HepG2 (cell line): ENCODE results near the gene ATRN. TPM values are rescaled to one million over a fixed set of nuclear protein-coding genes. Genes with fewer than 3 reads are reported as not detected.

Source experiments
- ATAC-seq: fragments of 200-7000 bp; cut with Tn5 transposase; 3 replicates; pipeline ENCODE4 v1.9.1; 2020; ENCODE audit warnings: mild to moderate bottlenecking, moderate library complexity
- BruUV-seq: library from RNA; stranded (reverse); fragments of 400-500 nt; replicated peaks from 2 replicates; lab custom pipeline; 2021; lab: Mats Ljungman, UMichigan
- CTCF ChIA-PET: fragments of 300-600 bp; formaldehyde crosslinking; extraction: SDS; loops from one replicate; lab custom pipeline; 2021; ENCODE audit warnings: low total read pairs, inconsistent platforms, low intra/inter-chr PET ratio; lab: Yijun Ruan, JAX
- POLR2A ChIA-PET: fragments of 350-600 bp; sonication (Branson Sonifier 250); formaldehyde crosslinking; loops from one replicate; lab custom pipeline; 2020; ENCODE audit warnings: antibody characterized with exemption, inconsistent platforms; lab: Yijun Ruan, JAX
- DNase-seq: peaks from one replicate; pipeline ENCODE4 v3.0.0-alpha.2; 2015; ENCODE audit warnings: low spot score
- FAIRE-seq: peaks from 3 replicates; lab custom pipeline; 2011; peaks lifted over from hg19 to GRCh38; lab: Jason Lieb, UNC
- H2AFZ ChIP-seq: one replicate; pipeline ENCODE4 v1.6.1; 2011; ENCODE audit warnings: low read length, inconsistent platforms
- H3K27ac ChIP-seq: fragments of 300-600 bp; 3 replicates; pipeline ENCODE4 v1.8.0; 2011; ENCODE audit warnings: mixed run types, mild to moderate bottlenecking, mixed read lengths, low read length, inconsistent platforms; ENCODE audit not compliant: insufficient read depth; ENCODE audit errors: extremely low read length
- H3K27me3 ChIP-seq, 2 experiments: fragments of 200-600 bp in 1 of 2; 2 replicates in 1 of 2; 3 replicates in 1 of 2; pipeline versions ENCODE4 v1.6.0 to v1.8.0; 2011; ENCODE audit warnings: low read length in 2 of 2, mild to moderate bottlenecking in 2 of 2, moderate library complexity in 2 of 2, inconsistent platforms in 1 of 2; ENCODE audit not compliant: insufficient read depth in 2 of 2, control insufficient read depth in 1 of 2
- H3K36me3 ChIP-seq, 2 experiments: fragments of 200-600 bp in 1 of 2; replicated peaks in 1 of 2; 2 replicates in 1 of 2; 3 replicates in 1 of 2; pipeline versions ENCODE4 v1.5.1 to v1.8.0; 2011; ENCODE audit warnings: low read length in 2 of 2, inconsistent platforms in 1 of 2; ENCODE audit not compliant: insufficient read depth in 2 of 2, control insufficient read depth in 1 of 2
- H3K4me1 ChIP-seq: 2 replicates; pipeline ENCODE4 v1.5.1; 2012; ENCODE audit warnings: low read length, inconsistent platforms; ENCODE audit not compliant: insufficient read depth
- H3K4me2 ChIP-seq: 2 replicates; pipeline ENCODE4 v1.6.0; 2011; ENCODE audit warnings: low read depth, low read length, inconsistent platforms
- H3K4me3 ChIP-seq, 3 experiments: fragments of 200-600 bp in 1 of 3; sonication (generic), shearing (Covaris generic) in 1 of 3; replicated peaks in 1 of 3; 2 replicates each; pipeline ENCODE4 v1.5.1; 2011 to 2016; ENCODE audit warnings: low read length in 3 of 3, inconsistent platforms in 2 of 3, low read depth in 2 of 3, mild to moderate bottlenecking in 2 of 3, control low read depth in 1 of 3, mixed read lengths in 1 of 3; ENCODE audit not compliant: insufficient read depth in 1 of 3
- H3K79me2 ChIP-seq: one replicate; pipeline ENCODE4 v1.6.1; 2011; ENCODE audit warnings: low read length, inconsistent platforms; ENCODE audit not compliant: insufficient read depth
- H3K9ac ChIP-seq: 2 replicates; pipeline ENCODE4 v1.6.0; 2011; ENCODE audit warnings: mild to moderate bottlenecking, low read depth, low read length, inconsistent platforms; ENCODE audit not compliant: insufficient read depth
- H3K9me3 ChIP-seq: 2 replicates; pipeline ENCODE4 v1.5.1; 2012; ENCODE audit warnings: mild to moderate bottlenecking, low read length
- H4K20me1 ChIP-seq: 2 replicates; pipeline ENCODE4 v1.6.0; 2011; ENCODE audit warnings: inconsistent platforms, mild to moderate bottlenecking, low read length, moderate library complexity; ENCODE audit not compliant: insufficient read depth
- ATF2 ChIP-seq: sonication (generic); formaldehyde crosslinking; IDR thresholded peaks from 2 replicates; pipeline ENCODE4 v1.4.0; 2020; ENCODE audit warnings: missing genetic modification reagents
- HMGXB4 ChIP-seq, 2 experiments: sonication (generic) in 1 of 2; formaldehyde crosslinking in 1 of 2; IDR thresholded peaks; 2 replicates each; pipeline versions ENCODE4 v1.4.0 to v1.6.1; 2018 to 2020; ENCODE audit warnings: missing genetic modification reagents in 2 of 2, borderline replicate concordance in 1 of 2, low read depth in 1 of 2, mild to moderate bottlenecking in 1 of 2, missing biosample characterization in 1 of 2
- PAX8 ChIP-seq: sonication (generic); formaldehyde crosslinking; IDR thresholded peaks from 2 replicates; pipeline ENCODE4 v1.8.0; 2022; ENCODE audit warnings: mild to moderate bottlenecking, missing genetic modification reagents, borderline replicate concordance
- ZBTB25 ChIP-seq: IDR thresholded peaks from 2 replicates; pipeline ENCODE4 v1.6.1; 2018; ENCODE audit warnings: missing genetic modification reagents
- ZBTB26 ChIP-seq: IDR thresholded peaks from 2 replicates; pipeline ENCODE4 v1.6.1; 2016; ENCODE audit warnings: missing compliant biosample characterization, missing genetic modification reagents, borderline replicate concordance
- ZHX2 ChIP-seq, 2 experiments: sonication (generic) in 1 of 2; formaldehyde crosslinking in 1 of 2; IDR thresholded peaks; 2 replicates each; pipeline versions ENCODE4 v1.6.1 to v1.9.0; 2014 to 2022; ENCODE audit warnings: antibody characterized with exemption in 1 of 2, borderline replicate concordance in 1 of 2, inconsistent platforms in 1 of 2, low read depth in 1 of 2, missing genetic modification reagents in 1 of 2
- ZNF33B ChIP-seq: sonication (generic); formaldehyde crosslinking; IDR thresholded peaks from 2 replicates; pipeline ENCODE4 v1.5.1; 2020; ENCODE audit warnings: mild to moderate bottlenecking, missing genetic modification reagents
- ZNF816 ChIP-seq: sonication (generic); formaldehyde crosslinking; IDR thresholded peaks from 2 replicates; pipeline ENCODE4 v1.8.0; 2022; ENCODE audit warnings: missing genetic modification reagents, mild to moderate bottlenecking, borderline replicate concordance
- WGBS: methylation state at CpG from one replicate; pipeline ENCODE4 v1.1.6; 2017; ENCODE audit warnings: low lambda C conversion rate; 5-methylcytosine and 5-hydroxymethylcytosine counted together
- in situ Hi-C: cut with HindIII; loops from 2 replicates; pipeline ENCODE4 v1.10.0; 2017; ENCODE audit warnings: low pct_unique_long_range_greater_than_20kb; ENCODE audit not compliant: extremely low pct_ligation_motif_present
- intact Hi-C: fragments of 100-400 bp; cut with micrococcal nuclease; formaldehyde crosslinking; loops from one replicate; pipeline ENCODE4 v1.10.0; 2022; ENCODE audit not compliant: unreplicated experiment
- polyA plus RNA-seq, 8 experiments: library from polyadenylated mRNA; depleted of rRNA in 3 of 8; stranded (reverse) in 7 of 8; unstranded in 1 of 8; fragments of >200 nt; fragmentation: Illumina TruSeq in 4 of 8; extraction: Trizol in 4 of 8; gene quantifications; 2 replicates each; pipeline versions ENCODE4 v1.2.1 to v1.2.3, GENCODE V29; 2011 to 2016; ENCODE audit warnings: low read depth in 4 of 8, missing spikeins in 1 of 8, mixed read lengths in 1 of 8; ENCODE audit not compliant: insufficient read depth in 1 of 8
- total RNA-seq, 5 experiments: library from RNA; depleted of rRNA; stranded (reverse); fragments of >200 nt; fragmentation: Illumina TruSeq; extraction: Trizol; gene quantifications; 2 replicates each; pipeline ENCODE4 v1.2.3, GENCODE V29; 2016; ENCODE audit warnings: low read depth in 1 of 5

The ATRN gene
- total and polyA plus RNA-seq, 2 of the 13 experiments (the other 11 are each of a cell fraction or from before 2014, with no cell fraction given): 44.2 to 81.1 TPM

GRCh38 chr20:3693376-3693775 is 222.6 kb downstream of the ATRN start:
- DNase-seq: no peak
- peaks cover 5% of the 10 kb centered on the region; the same call in 1 of the 2 replicates for H3K9me3 ChIP-seq
- no peak overlapping the region for H3K4me3 ChIP-seq
- H4K20me1 ChIP-seq: no peaks in the 10 kb centered on the region; the same call in 1 of the 2 replicates
- no peak overlapping the region for H3K4me2 ChIP-seq
- FAIRE-seq: no peak
- WGBS: 36% methylated on average over 12 of the region's 13 CpGs
- peaks cover 23 to 80% of the 10 kb centered on the region in 2 experiments; a peak in 4 of 5 replicates for H3K27me3 ChIP-seq
- in situ Hi-C loops: no loop called here
- H3K79me2 ChIP-seq: no peaks in the 10 kb centered on the region
- peaks cover 9% of the 10 kb centered on the region; the same call in 1 of the 2 replicates for H3K4me1 ChIP-seq
- ChIA-PET POLR2A (no interaction called here), CTCF (no interaction called here)
- no TSS peak for BruUV-seq
- intact Hi-C loops: no loop called here
- no peak overlapping the region for H2AFZ ChIP-seq
- no peak overlapping the region for H3K9ac ChIP-seq
- ATAC-seq: no peak
- no peak overlapping the region for H3K27ac ChIP-seq
- no peak for TF ChIP-seq ZBTB25
- TF ChIP-seq ZNF816: no peak
- 0 out of 4 replicates have a peak, but pooled peaks of 1 of the 2 experiments have one; percentile 29 for TF ChIP-seq HMGXB4 (CRISPR knock-in tag; IDR thresholded peaks at IDR 0.05; ENCODE audit: borderline replicate concordance in 1 of 2, low read depth in 1 of 2)
- TF ChIP-seq ZBTB26 (CRISPR knock-in tag): no peak
- TF ChIP-seq PAX8 (CRISPR knock-in tag): 0 out of 2 replicates have a peak, but pooled peaks have one; percentile 4
- no peak for TF ChIP-seq ZHX2 (IDR thresholded peaks at IDR 0.05; ENCODE audit: low read depth)
- no peak for TF ChIP-seq ZHX2 (CRISPR knock-in tag; IDR thresholded peaks at IDR 0.05; ENCODE audit: borderline replicate concordance)
- TF ChIP-seq ATF2 (CRISPR knock-in tag): no peak
- TF ChIP-seq ZNF33B (CRISPR knock-in tag): no peak
- H3K36me3 ChIP-seq: no peaks in the 10 kb centered on the region
